IMR-90 (cell line): ENCODE measurements around the gene CECR2.

Experiments
- CTCF ChIP-seq: conservative IDR thresholded peaks from 2 replicates; pipeline ENCODE4 v1.5.1; 2012; ENCODE audit warnings: mild to moderate bottlenecking, low read depth, low read length, improper control_type of control experiment
- MXI1 ChIP-seq: IDR thresholded peaks from 2 replicates; pipeline ENCODE4 v1.6.1; 2012; ENCODE audit warnings: low read depth, mild to moderate bottlenecking, low read length, moderate library complexity, borderline replicate concordance
- POLR2A ChIP-seq: IDR thresholded peaks from 2 replicates; pipeline ENCODE4 v1.6.1; 2012; ENCODE audit warnings: mild to moderate bottlenecking, low read depth, low read length

GRCh38 chr22:17514084-17514483 is 144.8 kb downstream of the CECR2 start:
- TF ChIP-seq CTCF (no peak), POLR2A (no peak), MXI1 (no peak)
